ENCODE results near the gene DEGS1.

- TF ChIP-seq CTCF (IDR thresholded peaks at IDR 0.05): no peak
- TF ChIP-seq POLR2A (IDR thresholded peaks at IDR 0.05): no peak
Measured at GRCh38 chr1:224188286-224188685, 5.2 kb downstream of the DEGS1 start.
